ENCODE data around the gene KIRREL3. TPM values are rescaled to one million over a fixed set of nuclear protein-coding genes. Genes with fewer than 3 reads are reported as not detected.

Gene KIRREL3
- total RNA-seq, 1 donor from 2014 or later = 0.82 TPM

DNA sequence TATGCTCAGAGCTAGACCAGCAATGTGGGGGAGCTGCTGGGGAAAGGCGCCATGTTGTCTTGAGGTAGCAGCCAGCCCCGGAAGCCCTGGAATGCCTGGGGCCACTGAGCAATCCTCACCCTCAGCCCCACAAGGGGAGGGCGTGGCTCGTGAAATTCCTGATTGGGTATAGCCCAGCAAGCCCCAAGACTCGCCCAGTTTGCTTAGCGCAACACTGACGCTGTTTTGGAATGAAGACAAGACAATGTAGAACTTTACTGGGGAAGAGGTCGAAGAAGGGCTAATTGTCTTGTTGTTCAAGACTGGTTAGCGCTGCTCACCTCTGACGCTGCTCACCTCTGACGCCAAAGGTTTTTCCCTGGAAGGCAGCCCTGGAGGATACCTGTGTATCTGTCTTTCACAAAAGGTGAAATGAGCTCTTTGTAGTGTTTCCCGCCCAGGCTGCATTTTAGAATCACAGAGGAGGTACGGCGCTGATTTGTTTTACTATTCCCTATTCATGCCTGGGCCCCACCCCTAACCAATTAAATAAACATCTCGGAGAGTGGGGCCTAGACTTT lies 597.5 kb downstream of the KIRREL3 start:
- DNase-seq (ENCODE audit: low read depth, low spot score) = no peak
- Mint-ChIP-seq H3K36me3 (ENCODE audit: low read depth) (peaks cover 2% of the 10 kb centered on the region), H3K9me3 (peaks cover 2% of the 10 kb centered on the region), H3K4me1 (peaks cover 23% of the 10 kb centered on the region), H3K4me3 (no peak overlapping the region), H3K27ac (ENCODE audit: unreplicated experiment) (no peak overlapping the region), H3K27me3 (ENCODE audit: low read depth) (no peaks in the 10 kb centered on the region)
- TF ChIP-seq, protein P1, sequence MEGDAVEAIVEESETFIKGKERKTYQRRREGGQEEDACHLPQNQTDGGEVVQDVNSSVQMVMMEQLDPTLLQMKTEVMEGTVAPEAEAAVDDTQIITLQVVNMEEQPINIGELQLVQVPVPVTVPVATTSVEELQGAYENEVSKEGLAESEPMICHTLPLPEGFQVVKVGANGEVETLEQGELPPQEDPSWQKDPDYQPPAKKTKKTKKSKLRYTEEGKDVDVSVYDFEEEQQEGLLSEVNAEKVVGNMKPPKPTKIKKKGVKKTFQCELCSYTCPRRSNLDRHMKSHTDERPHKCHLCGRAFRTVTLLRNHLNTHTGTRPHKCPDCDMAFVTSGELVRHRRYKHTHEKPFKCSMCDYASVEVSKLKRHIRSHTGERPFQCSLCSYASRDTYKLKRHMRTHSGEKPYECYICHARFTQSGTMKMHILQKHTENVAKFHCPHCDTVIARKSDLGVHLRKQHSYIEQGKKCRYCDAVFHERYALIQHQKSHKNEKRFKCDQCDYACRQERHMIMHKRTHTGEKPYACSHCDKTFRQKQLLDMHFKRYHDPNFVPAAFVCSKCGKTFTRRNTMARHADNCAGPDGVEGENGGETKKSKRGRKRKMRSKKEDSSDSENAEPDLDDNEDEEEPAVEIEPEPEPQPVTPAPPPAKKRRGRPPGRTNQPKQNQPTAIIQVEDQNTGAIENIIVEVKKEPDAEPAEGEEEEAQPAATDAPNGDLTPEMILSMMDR (conservative IDR thresholded peaks at IDR 0.05) = no peak

DNA sequence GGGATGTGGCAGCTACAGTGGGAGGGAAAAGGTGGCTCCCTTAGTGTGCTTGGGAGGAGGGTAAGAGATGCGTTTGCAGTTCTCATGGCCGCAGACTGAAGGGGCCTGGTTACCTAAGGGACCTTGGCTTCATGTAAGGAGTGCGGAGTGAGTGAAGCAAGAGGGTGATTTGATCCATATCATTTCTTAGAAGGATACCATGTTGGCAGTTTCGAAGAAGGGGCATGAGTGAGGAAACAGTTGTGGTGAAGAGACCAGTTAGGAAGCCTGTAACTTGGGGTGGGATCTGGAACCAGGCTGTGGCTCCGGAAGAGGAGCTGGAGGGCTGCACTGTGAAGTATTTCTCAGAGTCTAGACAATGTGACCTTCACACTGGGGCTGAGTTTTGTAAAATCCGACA lies 600.1 kb downstream of the KIRREL3 start:
- H3K9me3 Mint-ChIP-seq = peaks cover 2% of the 10 kb centered on the region
- peaks cover 26% of the 10 kb centered on the region for H3K4me1 Mint-ChIP-seq
- peak overlapping the region; percentile 22 for H3K27ac Mint-ChIP-seq (ENCODE audit: unreplicated experiment)
- TF ChIP-seq, protein P1 (conservative IDR thresholded peaks at IDR 0.05) = no peak
- no peak overlapping the region for H3K4me3 Mint-ChIP-seq
- no peaks in the 10 kb centered on the region for H3K27me3 Mint-ChIP-seq (ENCODE audit: low read depth)
- no peak for DNase-seq (ENCODE audit: low read depth, low spot score)
- peaks cover 2% of the 10 kb centered on the region for H3K36me3 Mint-ChIP-seq (ENCODE audit: low read depth)

DNA sequence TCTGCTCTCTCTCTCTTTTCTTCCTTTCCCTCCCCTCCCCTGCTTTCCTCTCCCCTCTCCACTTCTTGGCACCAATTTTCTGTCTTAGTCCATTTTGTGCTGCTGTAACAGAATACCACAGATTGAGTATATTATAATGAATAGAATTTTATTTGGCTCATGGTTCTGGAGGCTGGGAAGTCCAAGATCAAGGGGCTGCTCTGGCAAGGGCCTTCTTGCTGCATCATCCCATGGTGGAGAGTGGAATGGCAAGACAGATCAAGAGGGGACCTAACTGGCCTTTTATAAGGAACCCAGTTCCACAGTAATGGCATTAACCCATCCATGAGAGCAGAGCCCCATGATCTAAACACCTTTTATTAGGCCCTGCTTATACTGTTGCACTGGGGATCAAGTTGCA lies 600.6 kb downstream of the KIRREL3 start:
- TF ChIP-seq, protein P1 (conservative IDR thresholded peaks at IDR 0.05) = no peak
- Mint-ChIP-seq H3K27ac (ENCODE audit: unreplicated experiment) (no peak overlapping the region), H3K9me3 (peaks cover 2% of the 10 kb centered on the region), H3K4me1 (peaks cover 26% of the 10 kb centered on the region), H3K36me3 (ENCODE audit: low read depth) (peaks cover 2% of the 10 kb centered on the region), H3K4me3 (no peak overlapping the region), H3K27me3 (ENCODE audit: low read depth) (no peaks in the 10 kb centered on the region)
- no peak for DNase-seq (ENCODE audit: low read depth, low spot score)

DNA sequence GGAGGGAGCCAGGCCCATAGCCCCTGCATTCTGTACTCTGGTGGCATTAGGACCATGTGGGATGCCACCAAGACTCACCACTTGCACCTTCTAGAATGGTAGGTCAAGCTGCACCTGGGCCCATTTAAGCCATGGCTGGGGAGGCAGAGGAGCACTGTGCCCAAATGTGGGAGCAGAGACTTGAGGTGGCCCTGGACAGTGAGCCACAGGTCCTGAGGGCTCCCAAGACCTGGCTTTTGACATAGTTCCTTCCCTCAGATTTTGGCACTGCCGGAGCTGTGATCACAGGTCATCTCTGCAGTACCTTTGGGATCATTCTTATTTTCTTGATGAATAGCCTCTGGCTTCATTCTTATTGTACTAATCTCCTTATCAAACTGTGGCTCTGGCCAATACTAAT lies 601.8 kb downstream of the KIRREL3 start:
- Mint-ChIP-seq H3K27ac (ENCODE audit: unreplicated experiment) (peak overlapping the region; percentile 86), H3K4me1 (peaks cover 26% of the 10 kb centered on the region), H3K36me3 (ENCODE audit: low read depth) (peaks cover 2% of the 10 kb centered on the region), H3K4me3 (no peak overlapping the region), H3K27me3 (ENCODE audit: low read depth) (no peaks in the 10 kb centered on the region), H3K9me3 (peaks cover 2% of the 10 kb centered on the region)
- TF ChIP-seq, protein P1 (conservative IDR thresholded peaks at IDR 0.05) = no peak
- DNase-seq (ENCODE audit: low read depth, low spot score) = no peak

DNA sequence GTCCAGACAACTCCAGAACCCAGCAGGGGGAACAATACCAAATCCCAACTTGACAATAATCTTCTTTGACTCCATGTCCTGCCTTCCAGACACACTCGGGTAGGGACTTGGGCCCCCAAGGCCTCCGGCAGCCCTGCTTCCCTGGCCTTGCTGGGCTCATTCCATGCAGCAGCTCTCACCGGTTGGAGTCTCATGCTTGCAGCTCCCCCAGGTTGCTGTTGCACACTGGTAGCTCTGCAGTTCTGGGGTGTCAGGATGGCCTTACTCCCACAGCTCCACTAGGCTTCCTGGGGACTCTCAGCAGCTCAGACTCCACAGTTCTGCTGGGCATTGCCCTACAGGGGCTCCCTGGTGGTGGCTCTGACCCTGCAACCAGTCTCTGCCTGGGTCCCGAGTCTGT lies 602.3 kb downstream of the KIRREL3 start:
- Mint-ChIP-seq H3K27me3 (ENCODE audit: low read depth) (no peaks in the 10 kb centered on the region), H3K9me3 (peaks cover 2% of the 10 kb centered on the region), H3K4me3 (no peak overlapping the region), H3K27ac (ENCODE audit: unreplicated experiment) (no peak overlapping the region), H3K4me1 (peaks cover 24% of the 10 kb centered on the region), H3K36me3 (ENCODE audit: low read depth) (peaks cover 2% of the 10 kb centered on the region)
- DNase-seq (ENCODE audit: low read depth, low spot score) = no peak
- TF ChIP-seq, protein P1 (conservative IDR thresholded peaks at IDR 0.05) = no peak

Measured in neural crest cell (in vitro differentiated cells).